Peyer's patch (tissue), 4 donors: ENCODE measurements around the gene UNC5A. TPM values are rescaled to one million over a fixed set of nuclear protein-coding genes. Genes with fewer than 3 reads are reported as not detected.

Experiments
- DNase-seq, 3 donors: peaks; one replicate each; pipeline ENCODE4 v3.0.0-alpha.2; 2017 to 2019
- H3K27ac ChIP-seq, 4 donors: fragments of 200-600 bp; sonication (generic); one replicate each; pipeline ENCODE4 v1.5.1; 2016 to 2019
- H3K27me3 ChIP-seq, 2 donors: fragments of 200-600 bp; sonication (generic); one replicate each; pipeline ENCODE4 v1.5.1; 2019
- H3K36me3 ChIP-seq, 3 donors: fragments of 200-600 bp; sonication (generic); one replicate each; pipeline ENCODE4 v1.5.1; 2016 to 2019
- H3K4me1 ChIP-seq, 4 donors: fragments of 200-600 bp; sonication (generic); one replicate each; pipeline ENCODE4 v1.5.1; 2016 to 2019
- H3K4me3 ChIP-seq, 4 donors: fragments of 200-600 bp; sonication (generic); 1 replicate in 3 of 4; 2 replicates in 1 of 4; pipeline ENCODE4 v1.5.1; 2016 to 2019; ENCODE audit warnings: mild to moderate bottlenecking in 1 of 4
- H3K9me3 ChIP-seq, 4 donors: fragments of 200-600 bp; sonication (generic); one replicate each; pipeline ENCODE4 v1.5.1; 2016 to 2019; ENCODE audit warnings: mild to moderate bottlenecking in 1 of 4
- CTCF ChIP-seq, 6 experiments: fragments of 450-650 bp in 4 of 6; fragments of 200-600 bp in 2 of 6; sonication (generic) in 1 of 6; IDR thresholded peaks; one replicate each; pipeline ENCODE4 v1.5.1; 2017 to 2019; ENCODE audit warnings: antibody characterized with exemption in 6 of 6, mild to moderate bottlenecking in 3 of 6, moderate library complexity in 1 of 6
- POLR2A ChIP-seq, 2 donors: fragments of 450-650 bp; IDR thresholded peaks; one replicate each; pipeline ENCODE4 v1.5.1; 2017; ENCODE audit warnings: antibody characterized with exemption in 2 of 2, mild to moderate bottlenecking in 2 of 2, moderate library complexity in 2 of 2
- total RNA-seq, 4 donors: library from RNA; depleted of rRNA; stranded (reverse); fragments of >200 nt; gene quantifications; one replicate each; pipeline ENCODE4 v1.1.0, GENCODE V29; 2016

Gene UNC5A
- total RNA-seq, 4 donors from 2014 or later: 0.18 TPM; not detected in 3

DNA sequence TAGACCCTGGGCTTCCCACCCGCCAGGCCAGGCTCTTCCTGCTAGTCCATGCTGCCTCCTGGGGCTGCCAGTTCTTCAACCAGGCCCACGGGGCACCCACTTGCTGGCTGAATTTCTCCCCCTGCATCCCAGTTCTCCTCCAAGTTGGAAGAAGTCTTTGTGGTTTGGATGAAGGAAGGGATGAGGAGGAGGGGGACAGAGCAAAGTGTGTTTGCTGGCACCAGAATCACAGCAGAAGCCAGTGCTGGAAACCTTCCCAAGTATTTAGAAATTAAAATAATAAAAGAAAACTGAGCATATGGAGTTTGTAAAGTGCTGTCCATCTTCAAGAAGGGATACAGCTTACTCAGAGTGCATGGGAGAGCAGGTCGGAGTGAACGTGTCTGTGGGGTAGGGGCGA, 19.4 kb upstream of the UNC5A start:
- TF ChIP-seq CTCF (IDR thresholded peaks at IDR 0.05) (no peak), POLR2A (IDR thresholded peaks at IDR 0.05) (no peak)
- no peak overlapping the region for H3K4me3 ChIP-seq
- no peaks in the 10 kb centered on the region for H3K27me3 ChIP-seq

GRCh38 chr5:176792655-176793342, 17.6 kb upstream of the UNC5A start:
- TF ChIP-seq CTCF (IDR thresholded peaks at IDR 0.05) (no peak), POLR2A (IDR thresholded peaks at IDR 0.05) (no peak)
- Histone ChIP-seq H3K9me3 (no peaks in the 10 kb centered on the region), H3K27ac (no peak overlapping the region), H3K36me3 (no peaks in the 10 kb centered on the region), H3K4me1 (no peaks in the 10 kb centered on the region), H3K4me3 (no peak overlapping the region), H3K27me3 (no peaks in the 10 kb centered on the region)
- no peak for DNase-seq

More for the DNA sequence above, 19.4 kb upstream of the UNC5A start:
- H3K36me3 ChIP-seq: no peaks in the 10 kb centered on the region
- no peaks in the 10 kb centered on the region for H3K9me3 ChIP-seq
- no peak overlapping the region for H3K27ac ChIP-seq
- H3K4me1 ChIP-seq: no peaks in the 10 kb centered on the region
- no peak for DNase-seq

DNA sequence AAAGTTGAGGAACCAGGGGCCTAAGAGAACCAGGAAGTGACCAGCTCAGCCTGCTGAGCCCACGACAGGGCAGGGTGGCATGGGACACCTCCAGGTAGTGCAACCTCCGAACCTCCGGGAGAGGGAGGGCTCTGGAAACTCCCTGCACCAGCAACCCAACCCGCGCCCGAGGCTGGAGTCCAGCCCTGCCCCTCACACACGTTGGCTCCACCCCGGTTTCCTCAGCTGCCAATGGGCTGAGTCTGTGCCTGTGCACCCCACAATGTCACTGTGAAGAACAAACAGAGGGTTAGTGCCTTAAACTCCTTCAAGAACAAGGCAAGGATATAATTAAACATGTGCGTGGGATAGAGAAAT, 17.0 kb upstream of the UNC5A start:
- no peaks in the 10 kb centered on the region for H3K36me3 ChIP-seq
- no peaks in the 10 kb centered on the region for H3K9me3 ChIP-seq
- H3K4me1 ChIP-seq: no peaks in the 10 kb centered on the region
- no peak overlapping the region for H3K4me3 ChIP-seq
- no peak for DNase-seq
- no peaks in the 10 kb centered on the region for H3K27me3 ChIP-seq
- no peak overlapping the region for H3K27ac ChIP-seq
- TF ChIP-seq POLR2A (IDR thresholded peaks at IDR 0.05) (no peak), CTCF (IDR thresholded peaks at IDR 0.05) (no peak)

- Histone ChIP-seq H3K27ac (no peak overlapping the region), H3K27me3 (no peaks in the 10 kb centered on the region), H3K36me3 (no peaks in the 10 kb centered on the region), H3K4me3 (no peak overlapping the region), H3K9me3 (no peaks in the 10 kb centered on the region), H3K4me1 (no peaks in the 10 kb centered on the region)
- DNase-seq: no peak
- TF ChIP-seq POLR2A (IDR thresholded peaks at IDR 0.05): no peak
- no peak for TF ChIP-seq CTCF (IDR thresholded peaks at IDR 0.05)
Observed at GRCh38 chr5:176793736-176794135, 16.6 kb upstream of the UNC5A start.

DNA sequence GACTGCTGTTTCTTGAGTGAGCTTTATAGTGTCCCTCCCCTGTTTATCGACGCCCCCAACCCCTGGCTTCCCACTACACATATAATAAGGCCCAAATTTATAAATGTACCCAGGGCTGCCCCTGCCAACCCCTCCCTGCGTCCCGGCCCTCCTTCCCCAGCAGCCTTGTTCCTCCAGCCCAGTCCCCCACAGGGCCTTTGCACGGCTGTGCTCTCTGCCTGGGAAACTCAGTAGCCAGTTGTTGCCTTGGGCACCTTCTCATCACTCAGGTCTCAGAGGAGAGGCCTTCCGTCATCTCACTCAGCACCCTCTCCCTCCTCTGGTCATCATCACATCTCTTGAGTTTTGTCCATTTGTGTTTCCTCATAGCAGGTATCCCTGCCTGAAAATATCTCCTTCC, 15.8 kb upstream of the UNC5A start:
- H3K36me3 ChIP-seq: no peaks in the 10 kb centered on the region
- no peak overlapping the region for H3K4me3 ChIP-seq
- H3K27me3 ChIP-seq: no peaks in the 10 kb centered on the region
- no peaks in the 10 kb centered on the region for H3K4me1 ChIP-seq
- DNase-seq: no peak
- H3K27ac ChIP-seq: no peak overlapping the region
- no peak for TF ChIP-seq CTCF (IDR thresholded peaks at IDR 0.05)
- no peak for TF ChIP-seq POLR2A (IDR thresholded peaks at IDR 0.05)
- no peaks in the 10 kb centered on the region for H3K9me3 ChIP-seq

DNA sequence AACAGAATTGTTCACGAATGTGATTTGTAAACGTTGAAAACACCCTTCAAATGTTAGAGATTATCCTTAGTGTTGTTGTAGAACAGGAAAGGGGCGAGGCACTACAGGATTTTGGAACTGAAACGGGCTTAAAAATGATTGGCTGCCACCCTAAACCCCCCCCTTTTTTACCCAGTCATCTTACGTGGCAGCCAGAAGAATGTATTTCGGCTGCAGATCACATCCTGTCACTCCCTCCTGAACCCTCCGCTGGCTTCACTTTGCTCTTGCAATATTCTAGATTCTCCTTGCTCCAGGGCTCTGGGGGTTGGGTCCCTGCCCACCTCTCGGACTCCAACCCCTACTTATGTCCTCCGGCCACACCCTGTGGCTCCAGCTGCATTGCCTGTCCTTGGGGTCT, 13.9 kb upstream of the UNC5A start:
- H3K27ac ChIP-seq: no peak overlapping the region
- no peak for DNase-seq
- no peaks in the 10 kb centered on the region for H3K27me3 ChIP-seq
- no peaks in the 10 kb centered on the region for H3K36me3 ChIP-seq
- no peaks in the 10 kb centered on the region for H3K9me3 ChIP-seq
- H3K4me1 ChIP-seq: no peaks in the 10 kb centered on the region
- TF ChIP-seq POLR2A (IDR thresholded peaks at IDR 0.05): no peak
- no peak overlapping the region for H3K4me3 ChIP-seq
